WTC11 (cell line): ENCODE measurements around the gene AURKB. TPM values are rescaled to one million over a fixed set of nuclear protein-coding genes. Genes with fewer than 3 reads are reported as not detected.
A peak's percentile ranks its signal among the peaks of the same experiment; 100 is the strongest.

Experiments used
- ARID4B ChIP-seq: sonication (generic); formaldehyde crosslinking; IDR thresholded peaks from 2 replicates; pipeline ENCODE4 v1.8.0; 2023; ENCODE audit warnings: missing genetic modification reagents, mild to moderate bottlenecking, borderline replicate concordance
- CDX4 ChIP-seq: fragments of 250-450 bp; sonication (Bioruptor Pico); IDR thresholded peaks from 2 replicates; pipeline ENCODE4 v1.9.0; 2021; ENCODE audit warnings: moderate library complexity, mild to moderate bottlenecking, inconsistent platforms, borderline replicate concordance
- ETV6 ChIP-seq: sonication (generic); formaldehyde crosslinking; IDR thresholded peaks from 2 replicates; pipeline ENCODE4 v1.8.1; 2022; ENCODE audit warnings: mild to moderate bottlenecking, missing genetic modification reagents
- FOXK1 ChIP-seq: sonication (generic); formaldehyde crosslinking; IDR thresholded peaks from 2 replicates; pipeline ENCODE4 v1.8.0; 2022; ENCODE audit warnings: mild to moderate bottlenecking, moderate library complexity, missing genetic modification reagents
- FOXP1 ChIP-seq: sonication (generic); formaldehyde crosslinking; IDR thresholded peaks from 2 replicates; pipeline ENCODE4 v1.8.0; 2022; ENCODE audit warnings: missing genetic modification reagents, mild to moderate bottlenecking, moderate library complexity, borderline replicate concordance
- MYBL2 ChIP-seq: sonication (generic); formaldehyde crosslinking; IDR thresholded peaks from 2 replicates; pipeline ENCODE4 v1.8.1; 2023; ENCODE audit warnings: mild to moderate bottlenecking, moderate library complexity, missing genetic modification reagents
- NFYB ChIP-seq: sonication (generic); formaldehyde crosslinking; conservative IDR thresholded peaks from 2 replicates; pipeline ENCODE4 v1.8.0; 2022; ENCODE audit warnings: low read depth, missing genetic modification reagents
- PREB ChIP-seq: sonication (generic); formaldehyde crosslinking; IDR thresholded peaks from 2 replicates; pipeline ENCODE4 v1.8.1; 2022; ENCODE audit warnings: mild to moderate bottlenecking, missing genetic modification reagents, moderate library complexity, borderline replicate concordance
- SP1 ChIP-seq: sonication (generic); formaldehyde crosslinking; conservative IDR thresholded peaks from 2 replicates; pipeline ENCODE4 v1.8.1; 2022; ENCODE audit warnings: missing genetic modification reagents
- ZNF263 ChIP-seq: sonication (generic); formaldehyde crosslinking; IDR thresholded peaks from 2 replicates; pipeline ENCODE4 v1.8.1; 2022; ENCODE audit warnings: low read depth, mild to moderate bottlenecking, moderate library complexity, missing genetic modification reagents
- ZNF532 ChIP-seq: fragments of 250-450 bp; sonication (Bioruptor Pico); IDR thresholded peaks from 2 replicates; pipeline ENCODE4 v1.9.0; 2021; ENCODE audit warnings: mild to moderate bottlenecking, borderline replicate concordance
- total RNA-seq: library from RNA; stranded (reverse); gene quantifications from 3 replicates; pipeline ENCODE4 v1.2.3, GENCODE V29; 2021
- TF ChIP-seq, protein P1 (sequence below): sonication (generic); formaldehyde crosslinking; IDR thresholded peaks from 2 replicates; pipeline ENCODE4 v1.8.1; 2023; ENCODE audit warnings: mild to moderate bottlenecking, missing genetic modification reagents
- TF ChIP-seq, protein P2 (sequence below): sonication (generic); formaldehyde crosslinking; IDR thresholded peaks from 2 replicates; pipeline ENCODE4 v1.8.1; 2023; ENCODE audit warnings: mild to moderate bottlenecking, moderate library complexity, missing genetic modification reagents
- TF ChIP-seq, protein P3 (sequence below): sonication (generic); formaldehyde crosslinking; IDR thresholded peaks from 2 replicates; pipeline ENCODE4 v1.8.0; 2023; ENCODE audit warnings: missing genetic modification reagents
- TF ChIP-seq, protein P4 (sequence below): sonication (generic); formaldehyde crosslinking; IDR thresholded peaks from 2 replicates; pipeline ENCODE4 v1.8.1; 2022; ENCODE audit warnings: mild to moderate bottlenecking, moderate library complexity, missing genetic modification reagents
- TF ChIP-seq, protein P5 (sequence below): fragments of 250-450 bp; sonication (Bioruptor Pico); IDR thresholded peaks from 2 replicates; pipeline ENCODE4 v1.8.0; 2021; ENCODE audit warnings: mild to moderate bottlenecking
- TF ChIP-seq, protein P6 (sequence below): sonication (generic); formaldehyde crosslinking; IDR thresholded peaks from 2 replicates; pipeline ENCODE4 v1.8.1; 2023; ENCODE audit warnings: mild to moderate bottlenecking, missing genetic modification reagents, moderate library complexity

Gene AURKB
- total RNA-seq, 1 experiment from 2014 or later, result 215 TPM

GRCh38 chr17:8185582-8186445 lies 24.6 kb downstream of the AURKB start (continued):
- TF ChIP-seq ARID4B (no peak), FOXP1 (CRISPR knock-in tag) (peak; percentile 67; the same call in 1 of the 2 replicates), ZNF263 (no peak), ZNF532 (CRISPR knock-in tag) (no peak), CDX4 (no peak), MYBL2 (peak; percentile 32; the same call in 1 of the 2 replicates), SP1 (CRISPR knock-in tag) (peak; percentile 64), ETV6 (CRISPR knock-in tag) (peak; percentile 38; the same call in 1 of the 2 replicates), PREB (CRISPR knock-in tag) (no peak), FOXK1 (0 out of 2 replicates have a peak, but pooled peaks have one; percentile 25), NFYB (CRISPR knock-in tag) (no peak)
- TF ChIP-seq, protein P1, sequence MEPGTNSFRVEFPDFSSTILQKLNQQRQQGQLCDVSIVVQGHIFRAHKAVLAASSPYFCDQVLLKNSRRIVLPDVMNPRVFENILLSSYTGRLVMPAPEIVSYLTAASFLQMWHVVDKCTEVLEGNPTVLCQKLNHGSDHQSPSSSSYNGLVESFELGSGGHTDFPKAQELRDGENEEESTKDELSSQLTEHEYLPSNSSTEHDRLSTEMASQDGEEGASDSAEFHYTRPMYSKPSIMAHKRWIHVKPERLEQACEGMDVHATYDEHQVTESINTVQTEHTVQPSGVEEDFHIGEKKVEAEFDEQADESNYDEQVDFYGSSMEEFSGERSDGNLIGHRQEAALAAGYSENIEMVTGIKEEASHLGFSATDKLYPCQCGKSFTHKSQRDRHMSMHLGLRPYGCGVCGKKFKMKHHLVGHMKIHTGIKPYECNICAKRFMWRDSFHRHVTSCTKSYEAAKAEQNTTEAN (CRISPR knock-in tag), result 0 out of 2 replicates have a peak, but pooled peaks have one; percentile 28
- TF ChIP-seq, protein P2, sequence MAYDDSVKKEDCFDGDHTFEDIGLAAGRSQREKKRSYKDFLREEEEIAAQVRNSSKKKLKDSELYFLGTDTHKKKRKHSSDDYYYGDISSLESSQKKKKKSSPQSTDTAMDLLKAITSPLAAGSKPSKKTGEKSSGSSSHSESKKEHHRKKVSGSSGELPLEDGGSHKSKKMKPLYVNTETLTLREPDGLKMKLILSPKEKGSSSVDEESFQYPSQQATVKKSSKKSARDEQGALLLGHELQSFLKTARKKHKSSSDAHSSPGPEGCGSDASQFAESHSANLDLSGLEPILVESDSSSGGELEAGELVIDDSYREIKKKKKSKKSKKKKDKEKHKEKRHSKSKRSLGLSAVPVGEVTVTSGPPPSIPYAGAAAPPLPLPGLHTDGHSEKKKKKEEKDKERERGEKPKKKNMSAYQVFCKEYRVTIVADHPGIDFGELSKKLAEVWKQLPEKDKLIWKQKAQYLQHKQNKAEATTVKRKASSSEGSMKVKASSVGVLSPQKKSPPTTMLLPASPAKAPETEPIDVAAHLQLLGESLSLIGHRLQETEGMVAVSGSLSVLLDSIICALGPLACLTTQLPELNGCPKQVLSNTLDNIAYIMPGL (CRISPR knock-in tag), result peak; percentile 100
- TF ChIP-seq, protein P3, sequence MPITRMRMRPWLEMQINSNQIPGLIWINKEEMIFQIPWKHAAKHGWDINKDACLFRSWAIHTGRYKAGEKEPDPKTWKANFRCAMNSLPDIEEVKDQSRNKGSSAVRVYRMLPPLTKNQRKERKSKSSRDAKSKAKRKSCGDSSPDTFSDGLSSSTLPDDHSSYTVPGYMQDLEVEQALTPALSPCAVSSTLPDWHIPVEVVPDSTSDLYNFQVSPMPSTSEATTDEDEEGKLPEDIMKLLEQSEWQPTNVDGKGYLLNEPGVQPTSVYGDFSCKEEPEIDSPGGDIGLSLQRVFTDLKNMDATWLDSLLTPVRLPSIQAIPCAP (CRISPR knock-in tag), result no peak
- TF ChIP-seq, protein P4, sequence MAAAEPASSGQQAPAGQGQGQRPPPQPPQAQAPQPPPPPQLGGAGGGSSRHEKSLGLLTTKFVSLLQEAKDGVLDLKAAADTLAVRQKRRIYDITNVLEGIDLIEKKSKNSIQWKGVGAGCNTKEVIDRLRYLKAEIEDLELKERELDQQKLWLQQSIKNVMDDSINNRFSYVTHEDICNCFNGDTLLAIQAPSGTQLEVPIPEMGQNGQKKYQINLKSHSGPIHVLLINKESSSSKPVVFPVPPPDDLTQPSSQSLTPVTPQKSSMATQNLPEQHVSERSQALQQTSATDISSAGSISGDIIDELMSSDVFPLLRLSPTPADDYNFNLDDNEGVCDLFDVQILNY (CRISPR knock-in tag), result 0 out of 2 replicates have a peak, but pooled peaks have one; percentile 44
- TF ChIP-seq, protein P5, sequence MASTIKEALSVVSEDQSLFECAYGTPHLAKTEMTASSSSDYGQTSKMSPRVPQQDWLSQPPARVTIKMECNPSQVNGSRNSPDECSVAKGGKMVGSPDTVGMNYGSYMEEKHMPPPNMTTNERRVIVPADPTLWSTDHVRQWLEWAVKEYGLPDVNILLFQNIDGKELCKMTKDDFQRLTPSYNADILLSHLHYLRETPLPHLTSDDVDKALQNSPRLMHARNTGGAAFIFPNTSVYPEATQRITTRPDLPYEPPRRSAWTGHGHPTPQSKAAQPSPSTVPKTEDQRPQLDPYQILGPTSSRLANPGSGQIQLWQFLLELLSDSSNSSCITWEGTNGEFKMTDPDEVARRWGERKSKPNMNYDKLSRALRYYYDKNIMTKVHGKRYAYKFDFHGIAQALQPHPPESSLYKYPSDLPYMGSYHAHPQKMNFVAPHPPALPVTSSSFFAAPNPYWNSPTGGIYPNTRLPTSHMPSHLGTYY (CRISPR knock-in tag), result 0 out of 2 replicates have a peak, but pooled peaks have one; percentile 21
- TF ChIP-seq, protein P6, sequence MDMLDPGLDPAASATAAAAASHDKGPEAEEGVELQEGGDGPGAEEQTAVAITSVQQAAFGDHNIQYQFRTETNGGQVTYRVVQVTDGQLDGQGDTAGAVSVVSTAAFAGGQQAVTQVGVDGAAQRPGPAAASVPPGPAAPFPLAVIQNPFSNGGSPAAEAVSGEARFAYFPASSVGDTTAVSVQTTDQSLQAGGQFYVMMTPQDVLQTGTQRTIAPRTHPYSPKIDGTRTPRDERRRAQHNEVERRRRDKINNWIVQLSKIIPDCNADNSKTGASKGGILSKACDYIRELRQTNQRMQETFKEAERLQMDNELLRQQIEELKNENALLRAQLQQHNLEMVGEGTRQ, result no peak
